22Rv1 (cell line): Measurements from ENCODE around the gene GNB1.
"Not testable (repeated sequence)": the region's sequence is repeated elsewhere in the genome, so short reads cannot be mapped to it uniquely, and the experiment has no call there.

ENCODE experiments used
- H3K27ac ChIP-seq: fragments of 450-650 bp; 2 replicates; pipeline ENCODE4 v1.5.1; 2017
- CTCF ChIP-seq: fragments of 450-650 bp; IDR thresholded peaks from 2 replicates; pipeline ENCODE4 v1.5.1; 2017; ENCODE audit warnings: mild to moderate bottlenecking
- ZFX ChIP-seq: fragments of 450-650 bp; IDR thresholded peaks from 2 replicates; pipeline ENCODE4 v1.6.1; 2017; ENCODE audit warnings: antibody characterized with exemption, borderline replicate concordance

Gene GNB1

GRCh38 chr1:1869469-1869868, 21.4 kb downstream of the GNB1 start:
- TF ChIP-seq ZFX (no peak), CTCF (no peak)
- no peak overlapping the region for H3K27ac ChIP-seq

- H3K27ac ChIP-seq: no peak overlapping the region
- TF ChIP-seq CTCF (no peak), ZFX (no peak)
These were observed 23.7 kb downstream of the GNB1 start for GRCh38 chr1:1867164-1867563.

GRCh38 chr1:1862905-1863547, 27.9 kb downstream of the GNB1 start:
- TF ChIP-seq CTCF (no peak), ZFX (no peak)
- H3K27ac ChIP-seq: no peak overlapping the region

GRCh38 chr1:1861761-1862310, 29.1 kb downstream of the GNB1 start:
- not testable (repeated sequence) for H3K27ac ChIP-seq

- H3K27ac ChIP-seq: no peak overlapping the region
- TF ChIP-seq ZFX: no peak
- TF ChIP-seq CTCF: no peak
These were observed 29.6 kb downstream of the GNB1 start for GRCh38 chr1:1861339-1861730.

GRCh38 chr1:1859970-1860697, 30.8 kb downstream of the GNB1 start:
- peak overlapping the region; percentile 78 for H3K27ac ChIP-seq

- TF ChIP-seq ZFX: no peak
- TF ChIP-seq CTCF: peak; percentile 49
- H3K27ac ChIP-seq: peak overlapping the region; percentile 78
These were observed 32.4 kb downstream of the GNB1 start for GRCh38 chr1:1858382-1859086.

- TF ChIP-seq CTCF (no peak), ZFX (no peak)
- no peak overlapping the region for H3K27ac ChIP-seq
These were observed 33.7 kb downstream of the GNB1 start for GRCh38 chr1:1857096-1857703.

- 0 out of 2 replicates have a peak overlapping the region, but pooled peaks have one; percentile 8 for H3K27ac ChIP-seq
These were observed 34.7 kb downstream of the GNB1 start for GRCh38 chr1:1856161-1856560.
